Loucy (cell line): ENCODE results near the gene PARVB.

Experiments used
- H2AFZ ChIP-seq: fragments of 200-600 bp; sonication (generic); 2 replicates; pipeline ENCODE4 v1.6.0; 2016; ENCODE audit warnings: antibody characterized with exemption, mild to moderate bottlenecking, low read length, moderate library complexity
- H3F3A ChIP-seq: fragments of 200-600 bp; 2 replicates; pipeline ENCODE4 v1.6.0; 2016; ENCODE audit warnings: antibody characterized with exemption, low read depth, mild to moderate bottlenecking
- H3K27me3 ChIP-seq: fragments of 200-600 bp; sonication (generic); 2 replicates; pipeline ENCODE4 v1.6.1; 2014; ENCODE audit warnings: low read length, mild to moderate bottlenecking; ENCODE audit not compliant: insufficient read depth, poor library complexity, severe bottlenecking
- H3K36me3 ChIP-seq: fragments of 200-600 bp; sonication (generic); 2 replicates; pipeline ENCODE4 v1.6.1; 2016; ENCODE audit warnings: low read length; ENCODE audit not compliant: insufficient read depth
- H3K4me1 ChIP-seq: fragments of 200-600 bp; sonication (generic); 2 replicates; pipeline ENCODE4 v1.5.1; 2014; ENCODE audit warnings: low read length, mild to moderate bottlenecking; ENCODE audit not compliant: insufficient read depth, poor library complexity, severe bottlenecking
- H3K4me2 ChIP-seq: fragments of 200-600 bp; sonication (generic); 2 replicates; pipeline ENCODE4 v1.6.0; 2014; ENCODE audit warnings: antibody characterized with exemption, low read length, low read depth, mild to moderate bottlenecking; ENCODE audit not compliant: poor library complexity, severe bottlenecking
- H3K4me3 ChIP-seq: fragments of 200-600 bp; sonication (generic); 2 replicates; pipeline ENCODE4 v1.5.1; 2014; ENCODE audit warnings: low read length, mild to moderate bottlenecking, mixed read lengths; ENCODE audit not compliant: poor library complexity, severe bottlenecking
- H3K79me2 ChIP-seq: fragments of 200-600 bp; sonication (generic); 2 replicates; pipeline ENCODE4 v1.6.1; 2014; ENCODE audit warnings: low read length; ENCODE audit not compliant: insufficient read depth
- H3K9ac ChIP-seq: fragments of 200-600 bp; sonication (generic); 2 replicates; pipeline ENCODE4 v1.6.0; 2014; ENCODE audit warnings: mild to moderate bottlenecking, low read depth, low read length, moderate library complexity; ENCODE audit not compliant: poor library complexity, severe bottlenecking
- H3K9me2 ChIP-seq: fragments of 200-600 bp; sonication (generic); replicated peaks from 2 replicates; pipeline ENCODE4 v1.6.1; 2016; ENCODE audit warnings: low read depth, low read length, mixed read lengths
- H3K9me3 ChIP-seq: fragments of 200-600 bp; sonication (generic); 2 replicates; pipeline ENCODE4 v1.6.1; 2014; ENCODE audit warnings: mild to moderate bottlenecking, antibody characterized with exemption, low read length, low read depth; ENCODE audit not compliant: insufficient read depth
- H4K20me1 ChIP-seq: fragments of 200-600 bp; sonication (generic); 2 replicates; pipeline ENCODE4 v1.6.0; 2014; ENCODE audit warnings: antibody characterized with exemption, low read length, mild to moderate bottlenecking; ENCODE audit not compliant: insufficient read depth, poor library complexity, severe bottlenecking
- EZH2phosphoT487 ChIP-seq: fragments of 200-600 bp; IDR thresholded peaks from 2 replicates; pipeline ENCODE4 v1.6.1; 2018; ENCODE audit warnings: antibody characterized with exemption, mild to moderate bottlenecking, moderate library complexity, borderline replicate concordance
- TF ChIP-seq, protein P1 (sequence below): fragments of 200-600 bp; sonication (generic); conservative IDR thresholded peaks from 2 replicates; pipeline ENCODE4 v1.5.1; 2014; ENCODE audit warnings: mild to moderate bottlenecking, antibody characterized with exemption, low read length

PARVB gene

DNA sequence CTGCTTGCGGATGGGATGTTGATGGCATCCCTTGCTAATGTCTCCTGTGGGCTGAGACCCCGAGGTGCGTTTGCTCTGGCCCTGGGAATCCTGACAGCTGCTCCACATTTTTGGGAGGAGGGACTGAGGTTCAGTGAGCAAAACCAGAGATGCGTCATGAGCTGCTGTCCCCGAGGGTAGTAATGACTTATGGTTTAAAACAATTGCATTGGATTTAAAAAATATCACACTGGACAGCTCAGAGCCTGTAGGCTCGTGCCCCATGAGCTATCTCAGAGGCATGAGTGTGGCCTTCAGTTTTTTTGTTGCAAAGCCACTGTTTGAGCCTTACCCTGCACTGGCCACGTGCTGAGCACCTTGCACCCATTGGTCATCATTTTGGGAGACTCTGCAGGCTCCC, 135.7 kb downstream of the PARVB start:
- H3K9me3 ChIP-seq = no peaks in the 10 kb centered on the region
- no peaks in the 10 kb centered on the region for H3K27me3 ChIP-seq
- no peak overlapping the region for H2AFZ ChIP-seq
- no peaks in the 10 kb centered on the region for H3F3A ChIP-seq
- no peaks in the 10 kb centered on the region for H3K79me2 ChIP-seq
- TF ChIP-seq EZH2phosphoT487 = no peak
- TF ChIP-seq, protein P1, sequence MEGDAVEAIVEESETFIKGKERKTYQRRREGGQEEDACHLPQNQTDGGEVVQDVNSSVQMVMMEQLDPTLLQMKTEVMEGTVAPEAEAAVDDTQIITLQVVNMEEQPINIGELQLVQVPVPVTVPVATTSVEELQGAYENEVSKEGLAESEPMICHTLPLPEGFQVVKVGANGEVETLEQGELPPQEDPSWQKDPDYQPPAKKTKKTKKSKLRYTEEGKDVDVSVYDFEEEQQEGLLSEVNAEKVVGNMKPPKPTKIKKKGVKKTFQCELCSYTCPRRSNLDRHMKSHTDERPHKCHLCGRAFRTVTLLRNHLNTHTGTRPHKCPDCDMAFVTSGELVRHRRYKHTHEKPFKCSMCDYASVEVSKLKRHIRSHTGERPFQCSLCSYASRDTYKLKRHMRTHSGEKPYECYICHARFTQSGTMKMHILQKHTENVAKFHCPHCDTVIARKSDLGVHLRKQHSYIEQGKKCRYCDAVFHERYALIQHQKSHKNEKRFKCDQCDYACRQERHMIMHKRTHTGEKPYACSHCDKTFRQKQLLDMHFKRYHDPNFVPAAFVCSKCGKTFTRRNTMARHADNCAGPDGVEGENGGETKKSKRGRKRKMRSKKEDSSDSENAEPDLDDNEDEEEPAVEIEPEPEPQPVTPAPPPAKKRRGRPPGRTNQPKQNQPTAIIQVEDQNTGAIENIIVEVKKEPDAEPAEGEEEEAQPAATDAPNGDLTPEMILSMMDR = no peak
- H3K4me1 ChIP-seq = peaks cover 6% of the 10 kb centered on the region
- no peak overlapping the region for H3K4me2 ChIP-seq
- H3K36me3 ChIP-seq = no peaks in the 10 kb centered on the region
- no peak overlapping the region for H3K4me3 ChIP-seq
- H4K20me1 ChIP-seq = no peaks in the 10 kb centered on the region
- no peaks in the 10 kb centered on the region for H3K9me2 ChIP-seq
- H3K9ac ChIP-seq = no peak overlapping the region

DNA sequence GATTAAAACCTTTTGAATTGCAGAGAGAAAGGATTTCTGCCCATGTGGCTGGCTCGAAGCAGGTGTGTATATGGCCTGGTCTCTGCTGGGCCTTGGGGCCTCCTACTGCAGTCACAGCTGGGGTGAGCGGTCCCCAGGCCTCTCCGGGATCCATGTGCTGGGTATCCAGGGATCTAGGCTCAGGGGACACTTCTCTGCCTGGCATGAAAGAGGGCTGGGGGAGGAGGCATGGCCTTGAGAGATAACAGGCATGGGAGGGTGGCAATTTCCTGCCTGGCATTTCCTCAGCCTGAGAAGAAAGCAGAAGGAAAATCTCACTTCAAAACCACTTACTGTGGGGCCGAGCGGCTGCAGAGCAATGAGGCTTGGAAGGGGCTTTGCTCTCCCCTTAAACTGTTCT, 136.3 kb downstream of the PARVB start:
- Histone ChIP-seq H3F3A (no peaks in the 10 kb centered on the region), H3K4me1 (peaks cover 6% of the 10 kb centered on the region), H3K79me2 (no peaks in the 10 kb centered on the region), H3K9ac (no peak overlapping the region), H3K4me3 (no peak overlapping the region), H4K20me1 (no peaks in the 10 kb centered on the region), H3K9me2 (no peaks in the 10 kb centered on the region), H3K4me2 (no peak overlapping the region), H2AFZ (no peak overlapping the region), H3K36me3 (no peaks in the 10 kb centered on the region), H3K9me3 (no peaks in the 10 kb centered on the region), H3K27me3 (no peaks in the 10 kb centered on the region)
- TF ChIP-seq, protein P1 = no peak
- TF ChIP-seq EZH2phosphoT487 = no peak

DNA sequence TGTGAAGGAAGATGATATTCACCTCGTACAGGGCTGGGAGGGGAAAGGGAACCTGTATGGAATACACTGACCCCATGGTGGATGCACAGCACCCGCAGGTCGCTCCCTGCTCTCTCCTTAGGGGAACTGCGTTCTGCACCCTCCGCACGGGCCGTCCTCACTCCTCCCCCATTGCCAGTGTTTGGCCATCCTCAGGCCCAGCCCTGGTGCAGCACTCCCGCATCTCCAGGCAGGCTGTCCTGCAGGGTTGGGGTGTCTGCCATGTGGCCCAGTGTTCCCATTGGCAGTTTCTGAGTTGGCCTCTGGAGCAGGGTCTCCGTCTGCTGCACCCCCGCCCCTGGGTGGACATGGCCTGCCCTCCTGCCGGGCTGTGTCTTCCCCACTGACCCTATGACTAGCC, 137.6 kb downstream of the PARVB start:
- no peaks in the 10 kb centered on the region for H3K27me3 ChIP-seq
- peaks cover 6% of the 10 kb centered on the region for H3K4me1 ChIP-seq
- H3K9me2 ChIP-seq = no peaks in the 10 kb centered on the region
- no peak for TF ChIP-seq EZH2phosphoT487
- TF ChIP-seq, protein P1 = no peak
- no peaks in the 10 kb centered on the region for H3F3A ChIP-seq
- no peak overlapping the region for H2AFZ ChIP-seq
- H3K4me3 ChIP-seq = no peak overlapping the region
- no peak overlapping the region for H3K4me2 ChIP-seq
- no peaks in the 10 kb centered on the region for H3K36me3 ChIP-seq
- H4K20me1 ChIP-seq = no peaks in the 10 kb centered on the region
- H3K9me3 ChIP-seq = no peaks in the 10 kb centered on the region
- H3K9ac ChIP-seq = no peak overlapping the region
- no peaks in the 10 kb centered on the region for H3K79me2 ChIP-seq
